IMR-90 (cell line): ENCODE data around the gene PDLIM5. TPM values are rescaled to one million over a fixed set of nuclear protein-coding genes. Genes with fewer than 3 reads are reported as not detected.

ENCODE experiments used
- ATAC-seq: fragments of 200-7000 bp; cut with Tn5 transposase; 2 replicates; pipeline ENCODE4 v1.9.1; 2020; ENCODE audit warnings: low read depth, mild to moderate bottlenecking, moderate library complexity
- BruUV-seq: library from RNA; stranded (reverse); fragments of 400-500 nt; replicated peaks from 2 replicates; lab custom pipeline; 2021; lab: Mats Ljungman, UMichigan
- CTCF ChIA-PET: fragments of 300-600 bp; formaldehyde crosslinking; extraction: SDS; loops from one replicate; lab custom pipeline; 2021; ENCODE audit warnings: antibody characterized with exemption; lab: Yijun Ruan, JAX
- POLR2A ChIA-PET: fragments of 300-600 bp; sonication (Branson Sonifier 250); formaldehyde crosslinking; loops from one replicate; lab custom pipeline; 2022; ENCODE audit warnings: antibody characterized with exemption; ENCODE audit not compliant: unreplicated experiment; lab: Charles Lee
- DNase-seq: peaks from one replicate; pipeline ENCODE4 v3.0.0; 2013
- H2AFZ ChIP-seq: replicated peaks from 2 replicates; pipeline ENCODE3; 2013; ENCODE audit warnings: low read length, mild to moderate bottlenecking; ENCODE audit not compliant: poor library complexity
- H2AK5ac ChIP-seq: 2 replicates; pipeline ENCODE4 v1.6.1; 2013; ENCODE audit warnings: low read depth, low read length, inconsistent platforms
- H2AK9ac ChIP-seq: replicated peaks from 2 replicates; pipeline ENCODE3; 2013; ENCODE audit warnings: mild to moderate bottlenecking, low read depth, low read length, moderate library complexity; ENCODE audit not compliant: poor library complexity
- H2BK120ac ChIP-seq: 2 replicates; pipeline ENCODE4 v1.6.1; 2013; ENCODE audit warnings: low read depth, low read length, inconsistent platforms
- H2BK15ac ChIP-seq: 3 replicates; pipeline ENCODE4 v1.6.1; 2013; ENCODE audit warnings: low read depth, low read length, inconsistent platforms
- H2BK20ac ChIP-seq: 2 replicates; pipeline ENCODE4 v1.6.1; 2013; ENCODE audit warnings: low read depth, mild to moderate bottlenecking, inconsistent platforms, low read length, moderate library complexity
- H2BK5ac ChIP-seq: 2 replicates; pipeline ENCODE4 v1.6.1; 2013; ENCODE audit warnings: mild to moderate bottlenecking, low read depth, low read length, inconsistent platforms; ENCODE audit not compliant: poor library complexity, severe bottlenecking
- H3K14ac ChIP-seq: replicated peaks from 2 replicates; pipeline ENCODE4 v1.6.1; 2013; ENCODE audit warnings: low read depth, low read length, inconsistent platforms
- H3K18ac ChIP-seq: 2 replicates; pipeline ENCODE4 v1.6.1; 2013; ENCODE audit warnings: low read depth, low read length, control low read depth
- H3K23ac ChIP-seq: 2 replicates; pipeline ENCODE4 v1.6.1; 2013; ENCODE audit warnings: low read depth, low read length, inconsistent platforms
- H3K27ac ChIP-seq: 2 replicates; pipeline ENCODE4 v1.5.1; 2013; ENCODE audit warnings: mild to moderate bottlenecking, control low read depth, low read length; ENCODE audit not compliant: insufficient read depth
- H3K27me3 ChIP-seq: 2 replicates; pipeline ENCODE4 v1.6.1; 2013; ENCODE audit warnings: low read length; ENCODE audit not compliant: control insufficient read depth, insufficient read depth
- H3K36me3 ChIP-seq: 2 replicates; pipeline ENCODE4 v1.6.1; 2013; ENCODE audit warnings: low read length, mixed read lengths; ENCODE audit not compliant: control insufficient read depth, insufficient read depth
- H3K4ac ChIP-seq: 2 replicates; pipeline ENCODE4 v1.6.1; 2013; ENCODE audit warnings: low read depth, low read length, inconsistent platforms
- H3K4me1 ChIP-seq: 2 replicates; pipeline ENCODE4 v1.6.1; 2013; ENCODE audit warnings: low read length, mixed read lengths; ENCODE audit not compliant: control insufficient read depth, insufficient read depth
- H3K4me2 ChIP-seq: 2 replicates; pipeline ENCODE4 v1.6.1; 2013; ENCODE audit warnings: low read depth, mild to moderate bottlenecking, control low read depth, low read length, moderate library complexity
- H3K4me3 ChIP-seq: 2 replicates; pipeline ENCODE4 v1.5.1; 2013; ENCODE audit warnings: low read depth, mild to moderate bottlenecking, control low read depth, low read length, moderate library complexity; ENCODE audit not compliant: insufficient read depth
- H3K56ac ChIP-seq: 2 replicates; pipeline ENCODE4 v1.6.1; 2013; ENCODE audit warnings: low read length, inconsistent platforms; ENCODE audit not compliant: insufficient read depth; ENCODE audit errors: extremely low read depth
- H3K79me1 ChIP-seq, 2 experiments: 2 replicates each; pipeline ENCODE4 v1.6.1; 2013; ENCODE audit warnings: low read length in 2 of 2, inconsistent platforms in 1 of 2, low read depth in 1 of 2
- H3K9ac ChIP-seq: 2 replicates; pipeline ENCODE4 v1.6.1; 2013; ENCODE audit warnings: low read depth, low read length, control low read depth
- H3K9me1 ChIP-seq: 2 replicates; pipeline ENCODE4 v1.6.1; 2013; ENCODE audit warnings: low read length, inconsistent platforms; ENCODE audit not compliant: insufficient read depth
- H3K9me3 ChIP-seq: 2 replicates; pipeline ENCODE4 v1.6.1; 2013; ENCODE audit warnings: low read length; ENCODE audit not compliant: control insufficient read depth, insufficient read depth
- H4K20me1 ChIP-seq: 2 replicates; pipeline ENCODE4 v1.6.1; 2013; ENCODE audit warnings: low read length, inconsistent platforms; ENCODE audit not compliant: insufficient read depth
- H4K5ac ChIP-seq: 2 replicates; pipeline ENCODE4 v1.6.1; 2013; ENCODE audit warnings: mild to moderate bottlenecking, low read depth, low read length, control low read depth
- H4K8ac ChIP-seq, 2 experiments: 2 replicates each; pipeline ENCODE4 v1.6.1; 2013; ENCODE audit warnings: low read depth in 2 of 2, low read length in 2 of 2, control low read depth in 1 of 2, inconsistent platforms in 1 of 2
- H4K91ac ChIP-seq: 2 replicates; pipeline ENCODE4 v1.6.1; 2013; ENCODE audit warnings: low read depth, low read length, inconsistent platforms; ENCODE audit not compliant: insufficient read depth
- BHLHE40 ChIP-seq: fragments of 150-350 bp; IDR thresholded peaks from 2 replicates; pipeline ENCODE4 v1.6.1; 2016; ENCODE audit warnings: mild to moderate bottlenecking, low read depth, low read length
- CEBPB ChIP-seq: IDR thresholded peaks from 2 replicates; pipeline ENCODE4 v1.6.1; 2012; ENCODE audit warnings: low read depth, low read length, improper control_type of control experiment
- FOS ChIP-seq: fragments of 150-350 bp; IDR thresholded peaks from 2 replicates; pipeline ENCODE4 v1.6.1; 2016; ENCODE audit warnings: low read depth, low read length
- MAFK ChIP-seq: IDR thresholded peaks from 2 replicates; pipeline ENCODE4 v1.6.1; 2012; ENCODE audit warnings: low read depth, low read length, improper control_type of control experiment
- MAZ ChIP-seq: IDR thresholded peaks from 2 replicates; pipeline ENCODE4 v1.6.1; 2012; ENCODE audit warnings: low read depth, mild to moderate bottlenecking, low read length, improper control_type of control experiment, moderate library complexity, borderline replicate concordance
- MXI1 ChIP-seq: IDR thresholded peaks from 2 replicates; pipeline ENCODE4 v1.6.1; 2012; ENCODE audit warnings: low read depth, mild to moderate bottlenecking, low read length, moderate library complexity, borderline replicate concordance
- NFE2L2 ChIP-seq: fragments of 150-350 bp; IDR thresholded peaks from 2 replicates; pipeline ENCODE4 v1.6.1; 2016; ENCODE audit warnings: low read depth, mild to moderate bottlenecking, low read length
- POLR2A ChIP-seq: IDR thresholded peaks from 2 replicates; pipeline ENCODE4 v1.6.1; 2012; ENCODE audit warnings: mild to moderate bottlenecking, low read depth, low read length
- RAD21 ChIP-seq: IDR thresholded peaks from 2 replicates; pipeline ENCODE4 v1.6.1; 2012; ENCODE audit warnings: low read length, improper control_type of control experiment
- RFX5 ChIP-seq: IDR thresholded peaks from 2 replicates; pipeline ENCODE4 v1.8.0; 2012; ENCODE audit warnings: low read depth, mild to moderate bottlenecking, low read length, moderate library complexity
- SMC3 ChIP-seq: fragments of 150-350 bp; IDR thresholded peaks from 2 replicates; pipeline ENCODE4 v1.6.1; 2016; ENCODE audit warnings: low read depth, mild to moderate bottlenecking, antibody characterized with exemption, low read length, moderate library complexity
- whole genome bisulfite sequencing, 2 experiments: methylation state at CpG; one replicate each; pipeline versions ENCODE4 v1.1.5 to v1.1.7; 2013; ENCODE audit warnings: missing lambda C conversion rate in 2 of 2; ENCODE audit not compliant: insufficient read length in 1 of 2; ENCODE audit errors: extremely low coverage in 2 of 2; 5-methylcytosine and 5-hydroxymethylcytosine counted together
- dilution Hi-C: fragments of 300-500 bp; cut with HindIII; formaldehyde crosslinking; loops from one replicate; pipeline ENCODE4 v1.14.3; 2018; ENCODE audit warnings: low sequenced_read_pairs; ENCODE audit not compliant: unreplicated experiment
- in situ Hi-C: fragments of 300-500 bp; cut with MboI; formaldehyde crosslinking; loops from 3 replicates; pipeline ENCODE4 v1.14.3; 2019; ENCODE audit warnings: low sequenced_read_pairs, inconsistent platforms, mixed read lengths
- intact Hi-C: fragments of 100-400 bp; cut with micrococcal nuclease; formaldehyde crosslinking; loops from 2 replicates; pipeline ENCODE4 v1.10.0; 2022
- polyA plus RNA-seq, 3 experiments: library from polyadenylated mRNA; depleted of rRNA; stranded (reverse); fragments of >200 nt; gene quantifications; 2 replicates each; pipeline ENCODE4 v1.2.3, GENCODE V29; 2012; ENCODE audit warnings: low replicate concordance in 1 of 3
- total RNA-seq: library from RNA; depleted of rRNA; stranded (reverse); fragments of >200 nt; gene quantifications from 2 replicates; pipeline ENCODE4 v1.2.3, GENCODE V29; 2012
- TF ChIP-seq, protein P1 (sequence below): fragments of 150-350 bp; IDR thresholded peaks from 2 replicates; pipeline ENCODE4 v1.6.1; 2017; ENCODE audit warnings: mild to moderate bottlenecking, antibody characterized with exemption, low read length, low read depth
- TF ChIP-seq, protein P2 (sequence below): conservative IDR thresholded peaks from 2 replicates; pipeline ENCODE4 v1.5.1; 2012; ENCODE audit warnings: mild to moderate bottlenecking, low read depth, low read length, improper control_type of control experiment
- TF ChIP-seq, protein P3 (sequence below): fragments of 150-350 bp; IDR thresholded peaks from 2 replicates; pipeline ENCODE4 v1.6.1; 2016; ENCODE audit warnings: low read depth, mild to moderate bottlenecking, low read length, moderate library complexity, borderline replicate concordance

PDLIM5 gene
- total and polyA plus RNA-seq, 2 of the 4 experiments (the other 2 are of a cell fraction) = 96.5 to 188 TPM

DNA sequence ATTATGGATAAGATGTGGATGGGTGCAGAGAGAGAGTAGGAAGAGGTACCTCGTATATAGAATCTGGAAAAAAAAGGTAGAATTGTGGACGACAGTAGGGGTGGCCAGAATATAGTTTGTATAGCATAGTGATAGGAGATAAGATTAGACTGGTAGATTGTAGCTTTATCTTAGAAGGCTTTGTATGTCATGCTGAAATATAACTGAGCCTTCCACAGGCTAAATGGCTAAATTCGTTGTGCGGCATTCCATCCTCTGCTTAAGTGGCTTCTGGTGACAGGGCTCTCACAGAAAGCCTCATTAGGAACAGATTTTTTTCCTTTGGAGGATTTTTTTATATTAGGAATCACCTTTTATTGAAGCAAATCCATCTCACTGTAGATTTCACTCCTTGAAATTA lies 163.7 kb downstream of the PDLIM5 start:
- Histone ChIP-seq H2BK120ac (no peak overlapping the region), H3K4me1 (peaks cover 2% of the 10 kb centered on the region), H3K14ac (no peak overlapping the region), H3K4me3 (no peak overlapping the region), H3K36me3 (peaks cover 1% of the 10 kb centered on the region; the same call in 1 of the 2 replicates), H3K27me3 (no peaks in the 10 kb centered on the region), H2AK5ac (no peak overlapping the region), H3K4ac (no peak overlapping the region), H2AFZ (no peak overlapping the region), H3K56ac (no peak overlapping the region), H3K4me2 (no peak overlapping the region), H2BK5ac (no peak overlapping the region), H2AK9ac (no peak overlapping the region), H3K9me3 (no peaks in the 10 kb centered on the region), H3K27ac (no peak overlapping the region), H3K9me1 (peaks cover 10% of the 10 kb centered on the region), H4K8ac (no peak overlapping the region), H2BK20ac (no peak overlapping the region), H3K23ac (no peak overlapping the region), H4K91ac (no peak overlapping the region), H3K9ac (no peak overlapping the region), H4K20me1 (peaks cover 8% of the 10 kb centered on the region; the same call in 1 of the 2 replicates), H2BK15ac (no peak overlapping the region), H3K18ac (no peak overlapping the region), H3K79me1 (peaks cover 13 to 14% of the 10 kb centered on the region in 2 experiments), H4K5ac (no peak overlapping the region)
- ATAC-seq (no peak), DNase-seq (no peak)
- intact Hi-C loops = no loop called here
- CTCF ChIA-PET = no interaction called here
- POLR2A ChIA-PET = no interaction called here
- TF ChIP-seq, protein P1, sequence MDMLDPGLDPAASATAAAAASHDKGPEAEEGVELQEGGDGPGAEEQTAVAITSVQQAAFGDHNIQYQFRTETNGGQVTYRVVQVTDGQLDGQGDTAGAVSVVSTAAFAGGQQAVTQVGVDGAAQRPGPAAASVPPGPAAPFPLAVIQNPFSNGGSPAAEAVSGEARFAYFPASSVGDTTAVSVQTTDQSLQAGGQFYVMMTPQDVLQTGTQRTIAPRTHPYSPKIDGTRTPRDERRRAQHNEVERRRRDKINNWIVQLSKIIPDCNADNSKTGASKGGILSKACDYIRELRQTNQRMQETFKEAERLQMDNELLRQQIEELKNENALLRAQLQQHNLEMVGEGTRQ = no peak
- TF ChIP-seq BHLHE40 (no peak), MXI1 (no peak), FOS (no peak), POLR2A (no peak), RFX5 (no peak), MAFK (no peak), MAZ (no peak), RAD21 (no peak), NFE2L2 (no peak), CEBPB (no peak), SMC3 (no peak)
- TF ChIP-seq, protein P2, sequence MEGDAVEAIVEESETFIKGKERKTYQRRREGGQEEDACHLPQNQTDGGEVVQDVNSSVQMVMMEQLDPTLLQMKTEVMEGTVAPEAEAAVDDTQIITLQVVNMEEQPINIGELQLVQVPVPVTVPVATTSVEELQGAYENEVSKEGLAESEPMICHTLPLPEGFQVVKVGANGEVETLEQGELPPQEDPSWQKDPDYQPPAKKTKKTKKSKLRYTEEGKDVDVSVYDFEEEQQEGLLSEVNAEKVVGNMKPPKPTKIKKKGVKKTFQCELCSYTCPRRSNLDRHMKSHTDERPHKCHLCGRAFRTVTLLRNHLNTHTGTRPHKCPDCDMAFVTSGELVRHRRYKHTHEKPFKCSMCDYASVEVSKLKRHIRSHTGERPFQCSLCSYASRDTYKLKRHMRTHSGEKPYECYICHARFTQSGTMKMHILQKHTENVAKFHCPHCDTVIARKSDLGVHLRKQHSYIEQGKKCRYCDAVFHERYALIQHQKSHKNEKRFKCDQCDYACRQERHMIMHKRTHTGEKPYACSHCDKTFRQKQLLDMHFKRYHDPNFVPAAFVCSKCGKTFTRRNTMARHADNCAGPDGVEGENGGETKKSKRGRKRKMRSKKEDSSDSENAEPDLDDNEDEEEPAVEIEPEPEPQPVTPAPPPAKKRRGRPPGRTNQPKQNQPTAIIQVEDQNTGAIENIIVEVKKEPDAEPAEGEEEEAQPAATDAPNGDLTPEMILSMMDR = no peak
- TF ChIP-seq, protein P3, sequence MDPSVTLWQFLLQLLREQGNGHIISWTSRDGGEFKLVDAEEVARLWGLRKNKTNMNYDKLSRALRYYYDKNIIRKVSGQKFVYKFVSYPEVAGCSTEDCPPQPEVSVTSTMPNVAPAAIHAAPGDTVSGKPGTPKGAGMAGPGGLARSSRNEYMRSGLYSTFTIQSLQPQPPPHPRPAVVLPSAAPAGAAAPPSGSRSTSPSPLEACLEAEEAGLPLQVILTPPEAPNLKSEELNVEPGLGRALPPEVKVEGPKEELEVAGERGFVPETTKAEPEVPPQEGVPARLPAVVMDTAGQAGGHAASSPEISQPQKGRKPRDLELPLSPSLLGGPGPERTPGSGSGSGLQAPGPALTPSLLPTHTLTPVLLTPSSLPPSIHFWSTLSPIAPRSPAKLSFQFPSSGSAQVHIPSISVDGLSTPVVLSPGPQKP = no peak
- dilution Hi-C loops = no loop called here
- in situ Hi-C loops = no loop called here
- WGBS, 2 experiments = 100% methylated on average over 1 of the region's 4 CpGs; no CpG with 5 or more reads in 1 of the 2 experiments
- BruUV-seq = no TSS peak
